ENCODE data around the gene TSSC4.

DNA sequence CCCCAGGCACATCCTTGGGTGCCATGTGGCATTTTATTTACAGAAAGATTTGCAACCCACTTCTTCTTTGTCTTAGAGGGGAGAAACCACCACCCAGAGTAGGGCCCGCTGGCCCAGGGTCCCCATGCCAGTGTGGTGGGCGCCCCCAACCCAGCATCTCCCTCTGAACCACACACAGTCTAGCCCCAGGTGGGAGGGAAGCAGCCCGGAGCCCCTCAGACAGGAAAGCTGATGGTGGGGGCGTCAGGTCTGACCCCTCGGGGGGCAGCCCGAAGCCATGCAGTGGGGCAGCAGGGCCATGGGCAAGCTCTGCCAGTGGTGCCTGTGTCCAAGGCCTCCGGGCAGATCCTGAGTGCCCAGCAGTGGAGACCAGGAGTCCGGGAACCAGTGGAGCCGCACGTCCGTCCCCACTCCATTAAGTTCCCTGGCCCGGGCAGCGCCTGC is 32.1 kb downstream of the TSSC4 start:
- TF ChIP-seq, protein P1, sequence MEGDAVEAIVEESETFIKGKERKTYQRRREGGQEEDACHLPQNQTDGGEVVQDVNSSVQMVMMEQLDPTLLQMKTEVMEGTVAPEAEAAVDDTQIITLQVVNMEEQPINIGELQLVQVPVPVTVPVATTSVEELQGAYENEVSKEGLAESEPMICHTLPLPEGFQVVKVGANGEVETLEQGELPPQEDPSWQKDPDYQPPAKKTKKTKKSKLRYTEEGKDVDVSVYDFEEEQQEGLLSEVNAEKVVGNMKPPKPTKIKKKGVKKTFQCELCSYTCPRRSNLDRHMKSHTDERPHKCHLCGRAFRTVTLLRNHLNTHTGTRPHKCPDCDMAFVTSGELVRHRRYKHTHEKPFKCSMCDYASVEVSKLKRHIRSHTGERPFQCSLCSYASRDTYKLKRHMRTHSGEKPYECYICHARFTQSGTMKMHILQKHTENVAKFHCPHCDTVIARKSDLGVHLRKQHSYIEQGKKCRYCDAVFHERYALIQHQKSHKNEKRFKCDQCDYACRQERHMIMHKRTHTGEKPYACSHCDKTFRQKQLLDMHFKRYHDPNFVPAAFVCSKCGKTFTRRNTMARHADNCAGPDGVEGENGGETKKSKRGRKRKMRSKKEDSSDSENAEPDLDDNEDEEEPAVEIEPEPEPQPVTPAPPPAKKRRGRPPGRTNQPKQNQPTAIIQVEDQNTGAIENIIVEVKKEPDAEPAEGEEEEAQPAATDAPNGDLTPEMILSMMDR (conservative IDR thresholded peaks at IDR 0.05), result no peak
- TF ChIP-seq EZH2 (IDR thresholded peaks at IDR 0.05; ENCODE audit: low read depth), result no peak

All from PC-9 (cell line).